Peyer's patch (tissue), 4 donors: Measurements from ENCODE around the gene ERC2. TPM values are rescaled to one million over a fixed set of nuclear protein-coding genes. Genes with fewer than 3 reads are reported as not detected.
"Not testable (repeated sequence)": the region's sequence is repeated elsewhere in the genome, so short reads cannot be mapped to it uniquely, and the experiment has no call there.

Source experiments
- DNase-seq, 3 donors: peaks; one replicate each; pipeline ENCODE4 v3.0.0-alpha.2; 2017 to 2019
- H3K27ac ChIP-seq, 4 donors: fragments of 200-600 bp; sonication (generic); one replicate each; pipeline ENCODE4 v1.5.1; 2016 to 2019
- H3K27me3 ChIP-seq, 2 donors: fragments of 200-600 bp; sonication (generic); one replicate each; pipeline ENCODE4 v1.5.1; 2019
- H3K36me3 ChIP-seq, 3 donors: fragments of 200-600 bp; sonication (generic); one replicate each; pipeline ENCODE4 v1.5.1; 2016 to 2019
- H3K4me1 ChIP-seq, 4 donors: fragments of 200-600 bp; sonication (generic); one replicate each; pipeline ENCODE4 v1.5.1; 2016 to 2019
- H3K4me3 ChIP-seq, 4 donors: fragments of 200-600 bp; sonication (generic); 1 replicate in 3 of 4; 2 replicates in 1 of 4; pipeline ENCODE4 v1.5.1; 2016 to 2019; ENCODE audit warnings: mild to moderate bottlenecking in 1 of 4
- H3K9me3 ChIP-seq, 4 donors: fragments of 200-600 bp; sonication (generic); one replicate each; pipeline ENCODE4 v1.5.1; 2016 to 2019; ENCODE audit warnings: mild to moderate bottlenecking in 1 of 4
- POLR2A ChIP-seq, 2 donors: fragments of 450-650 bp; IDR thresholded peaks; one replicate each; pipeline ENCODE4 v1.5.1; 2017; ENCODE audit warnings: antibody characterized with exemption in 2 of 2, mild to moderate bottlenecking in 2 of 2, moderate library complexity in 2 of 2
- total RNA-seq, 4 donors: library from RNA; depleted of rRNA; stranded (reverse); fragments of >200 nt; gene quantifications; one replicate each; pipeline ENCODE4 v1.1.0, GENCODE V29; 2016
- TF ChIP-seq, protein P1 (sequence below), 6 experiments: fragments of 450-650 bp in 4 of 6; fragments of 200-600 bp in 2 of 6; sonication (generic) in 1 of 6; IDR thresholded peaks; one replicate each; pipeline ENCODE4 v1.5.1; 2017 to 2019; ENCODE audit warnings: antibody characterized with exemption in 6 of 6, mild to moderate bottlenecking in 3 of 6, moderate library complexity in 1 of 6

Gene ERC2
- total RNA-seq, 4 donors from 2014 or later, result 0.18 to 0.83 TPM; not detected in 2

DNA sequence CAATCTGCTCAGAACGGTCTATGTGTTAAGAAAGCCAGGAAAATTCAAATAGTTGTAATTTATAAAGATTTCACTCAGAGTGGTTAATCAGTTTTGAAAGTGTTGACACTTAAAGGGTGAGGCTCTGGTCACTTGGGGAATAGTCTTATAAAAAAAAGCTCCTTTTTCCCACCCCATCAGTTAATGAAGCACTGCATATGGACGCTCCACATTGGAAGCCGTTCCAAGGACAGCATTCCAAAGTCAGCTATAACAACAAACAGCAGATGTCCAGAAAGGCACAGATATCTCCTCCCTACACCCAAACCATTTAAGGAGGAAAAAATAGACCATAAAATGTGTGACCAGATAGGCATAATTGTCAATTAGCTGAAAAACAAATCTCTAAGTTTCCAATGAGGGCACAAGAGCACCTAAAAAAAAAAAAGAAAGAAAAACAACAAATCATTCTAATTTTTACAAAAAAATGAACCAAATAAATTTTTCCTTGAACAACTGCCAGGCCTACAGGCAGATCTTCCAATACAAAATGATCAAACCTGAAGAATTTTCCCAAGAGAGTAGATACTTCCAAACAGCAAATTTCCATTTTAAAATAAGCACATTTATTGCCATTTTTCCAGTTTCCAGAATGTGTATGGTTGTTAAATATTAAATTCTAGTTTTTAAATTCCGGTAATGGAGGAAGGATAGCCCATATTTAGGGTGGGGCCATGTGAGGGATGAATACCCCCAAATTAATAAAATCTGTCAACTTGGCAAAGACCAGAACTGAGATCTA is 198.3 kb downstream of the ERC2 start:
- TF ChIP-seq, protein P1, sequence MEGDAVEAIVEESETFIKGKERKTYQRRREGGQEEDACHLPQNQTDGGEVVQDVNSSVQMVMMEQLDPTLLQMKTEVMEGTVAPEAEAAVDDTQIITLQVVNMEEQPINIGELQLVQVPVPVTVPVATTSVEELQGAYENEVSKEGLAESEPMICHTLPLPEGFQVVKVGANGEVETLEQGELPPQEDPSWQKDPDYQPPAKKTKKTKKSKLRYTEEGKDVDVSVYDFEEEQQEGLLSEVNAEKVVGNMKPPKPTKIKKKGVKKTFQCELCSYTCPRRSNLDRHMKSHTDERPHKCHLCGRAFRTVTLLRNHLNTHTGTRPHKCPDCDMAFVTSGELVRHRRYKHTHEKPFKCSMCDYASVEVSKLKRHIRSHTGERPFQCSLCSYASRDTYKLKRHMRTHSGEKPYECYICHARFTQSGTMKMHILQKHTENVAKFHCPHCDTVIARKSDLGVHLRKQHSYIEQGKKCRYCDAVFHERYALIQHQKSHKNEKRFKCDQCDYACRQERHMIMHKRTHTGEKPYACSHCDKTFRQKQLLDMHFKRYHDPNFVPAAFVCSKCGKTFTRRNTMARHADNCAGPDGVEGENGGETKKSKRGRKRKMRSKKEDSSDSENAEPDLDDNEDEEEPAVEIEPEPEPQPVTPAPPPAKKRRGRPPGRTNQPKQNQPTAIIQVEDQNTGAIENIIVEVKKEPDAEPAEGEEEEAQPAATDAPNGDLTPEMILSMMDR (IDR thresholded peaks at IDR 0.05), result no peak
- no peak for TF ChIP-seq POLR2A (IDR thresholded peaks at IDR 0.05)
- Histone ChIP-seq H3K4me1 (no peaks in the 10 kb centered on the region), H3K9me3 (no peaks in the 10 kb centered on the region), H3K27ac (no peak overlapping the region), H3K27me3 (no peaks in the 10 kb centered on the region), H3K36me3 (no peaks in the 10 kb centered on the region), H3K4me3 (no peak overlapping the region)
- DNase-seq, result no peak

DNA sequence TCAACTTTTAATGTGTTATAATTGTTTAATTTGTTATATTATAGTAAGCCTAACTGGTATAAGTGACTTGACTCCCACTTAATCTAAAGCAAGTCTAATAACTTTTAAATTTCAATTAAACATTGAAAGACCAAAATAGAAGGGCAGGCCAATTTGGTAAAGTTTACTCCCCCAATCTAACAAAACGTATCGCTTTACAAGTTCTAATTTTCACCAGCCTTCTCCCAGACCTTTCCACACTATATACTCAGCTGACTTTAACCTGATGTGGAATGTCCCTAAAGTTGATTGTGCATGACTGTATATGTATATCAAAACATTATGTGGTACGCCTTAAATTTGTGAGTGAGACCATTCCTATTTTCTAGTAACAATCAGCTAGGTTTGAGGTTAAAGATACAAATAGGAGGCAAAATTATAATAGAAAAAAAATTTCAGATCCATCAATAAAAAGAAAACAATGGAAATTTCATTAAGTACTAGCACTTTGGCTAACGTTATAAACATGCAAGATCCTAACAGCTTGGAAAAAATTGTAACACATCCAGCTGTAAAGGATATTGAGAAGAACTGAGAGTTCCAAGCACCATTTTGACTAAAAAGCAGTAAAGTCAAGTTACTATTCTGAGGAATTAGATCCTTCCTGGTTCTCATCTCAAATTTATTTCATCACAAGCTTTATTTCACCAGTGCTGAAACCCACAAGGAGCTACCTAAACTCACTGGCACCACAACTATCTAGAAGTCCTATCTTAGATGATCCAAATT is 199.5 kb downstream of the ERC2 start:
- no peaks in the 10 kb centered on the region for H3K9me3 ChIP-seq
- no peak overlapping the region for H3K27ac ChIP-seq
- H3K4me3 ChIP-seq, result no peak overlapping the region
- no peaks in the 10 kb centered on the region for H3K27me3 ChIP-seq
- no peaks in the 10 kb centered on the region for H3K36me3 ChIP-seq
- H3K4me1 ChIP-seq, result no peaks in the 10 kb centered on the region
- no peak for DNase-seq
- no peak for TF ChIP-seq POLR2A (IDR thresholded peaks at IDR 0.05)
- TF ChIP-seq, protein P1 (IDR thresholded peaks at IDR 0.05), result no peak

DNA sequence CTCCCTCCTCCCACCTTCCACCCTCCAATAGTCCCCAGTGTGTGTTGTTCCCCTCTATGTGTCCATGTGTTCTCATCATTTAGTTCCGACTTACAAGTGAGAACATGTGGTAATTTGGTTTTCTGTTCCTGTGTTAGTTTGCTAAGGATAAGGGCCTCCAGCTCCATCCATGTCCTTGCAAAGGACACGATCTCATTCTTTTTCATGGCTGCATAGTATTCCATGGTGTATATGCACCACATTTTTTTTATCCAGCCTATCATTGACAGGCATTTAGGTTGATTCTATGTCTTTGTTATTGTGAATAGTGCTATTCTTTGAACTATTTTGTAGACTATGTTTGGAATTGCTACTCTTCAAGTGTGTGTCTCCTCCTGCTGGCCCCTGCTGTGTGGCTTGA is 206.4 kb downstream of the ERC2 start:
- not testable (repeated sequence) for H3K9me3 ChIP-seq, H3K36me3 ChIP-seq, H3K4me3 ChIP-seq, H3K27me3 ChIP-seq, H3K27ac ChIP-seq, DNase-seq, H3K4me1 ChIP-seq

DNA sequence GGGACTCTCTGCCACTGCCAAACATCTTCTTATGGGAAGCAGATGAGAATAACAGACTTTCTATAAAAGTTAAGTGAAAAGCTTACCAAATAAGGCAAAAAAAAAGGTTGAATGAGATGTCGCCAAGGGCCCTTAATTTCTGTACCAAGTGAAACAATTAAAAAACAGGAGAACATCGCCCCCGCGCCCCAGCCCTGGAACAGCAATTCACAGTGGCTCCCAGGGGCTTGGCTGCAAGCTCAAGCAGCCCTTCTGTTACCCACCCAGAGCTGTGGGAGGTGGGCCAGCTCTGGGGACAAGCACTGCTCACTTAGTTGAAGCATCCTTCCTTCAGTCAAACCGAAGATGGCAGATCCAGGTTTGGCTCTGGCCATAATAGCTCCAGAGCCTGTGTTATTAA is 208.0 kb downstream of the ERC2 start:
- H3K4me1 ChIP-seq, result no peaks in the 10 kb centered on the region
- H3K9me3 ChIP-seq, result no peaks in the 10 kb centered on the region
- H3K27me3 ChIP-seq, result no peaks in the 10 kb centered on the region
- DNase-seq, result no peak
- no peak overlapping the region for H3K4me3 ChIP-seq
- H3K36me3 ChIP-seq, result no peaks in the 10 kb centered on the region
- no peak overlapping the region for H3K27ac ChIP-seq
- TF ChIP-seq, protein P1 (IDR thresholded peaks at IDR 0.05), result no peak
- no peak for TF ChIP-seq POLR2A (IDR thresholded peaks at IDR 0.05)

DNA sequence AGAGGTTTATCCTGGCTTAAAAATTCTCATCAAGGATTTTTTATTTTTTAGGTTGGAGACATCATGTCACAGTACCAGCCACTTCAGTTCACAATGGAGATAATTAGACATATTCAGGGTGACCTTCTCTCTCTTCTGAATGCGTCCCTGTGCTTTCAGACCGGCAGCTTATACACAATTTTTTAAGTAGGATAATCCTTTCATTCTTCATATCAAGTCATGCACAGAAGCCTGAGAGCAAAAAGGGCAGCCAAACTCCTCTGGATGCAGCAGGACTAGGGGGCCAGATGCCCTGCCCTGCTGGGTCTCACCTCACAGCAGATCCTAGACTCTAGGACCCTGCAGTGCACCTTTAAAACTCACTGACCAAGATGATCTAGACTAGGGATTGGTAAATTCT is 210.4 kb downstream of the ERC2 start:
- TF ChIP-seq POLR2A (IDR thresholded peaks at IDR 0.05), result no peak
- TF ChIP-seq, protein P1 (IDR thresholded peaks at IDR 0.05), result no peak
- H3K27ac ChIP-seq, result no peak overlapping the region
- no peaks in the 10 kb centered on the region for H3K9me3 ChIP-seq
- no peak overlapping the region for H3K4me3 ChIP-seq
- no peak for DNase-seq
- H3K36me3 ChIP-seq, result no peaks in the 10 kb centered on the region
- no peaks in the 10 kb centered on the region for H3K27me3 ChIP-seq
- H3K4me1 ChIP-seq, result no peaks in the 10 kb centered on the region

DNA sequence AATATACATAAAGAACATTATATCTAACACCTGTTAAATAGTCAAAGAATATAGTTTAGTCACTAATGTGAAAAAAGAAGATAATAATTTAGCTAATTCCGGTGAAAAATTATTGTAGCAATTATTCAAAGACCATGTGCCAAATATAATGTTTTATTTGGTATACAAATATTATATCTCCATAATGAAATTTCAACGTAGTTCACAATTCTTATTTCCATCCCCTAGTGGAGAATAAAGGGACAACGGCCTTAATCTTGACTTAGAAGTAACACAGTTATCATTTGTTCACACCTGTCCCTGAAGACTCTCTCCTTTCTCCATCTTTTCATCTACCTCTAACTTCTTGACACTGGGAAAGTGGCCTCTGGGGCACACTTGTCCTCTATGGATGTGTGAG is 213.4 kb downstream of the ERC2 start:
- Histone ChIP-seq H3K9me3 (no peaks in the 10 kb centered on the region), H3K4me1 (no peaks in the 10 kb centered on the region), H3K27ac (no peak overlapping the region), H3K36me3 (no peaks in the 10 kb centered on the region), H3K4me3 (no peak overlapping the region), H3K27me3 (no peaks in the 10 kb centered on the region)
- TF ChIP-seq, protein P1 (IDR thresholded peaks at IDR 0.05), result peak in 1 of 6 experiments; percentile 7
- no peak for TF ChIP-seq POLR2A (IDR thresholded peaks at IDR 0.05)
- DNase-seq, result no peak
